ENCODE data around the gene FOXG1.

The FOXG1 gene

GRCh38 chr14:28774764-28775735, 8.5 kb downstream of the FOXG1 start:
- no peak overlapping the region for H3K4me3 ChIP-seq (ENCODE audit: low read depth, low read length)

GRCh38 chr14:28776482-28777266, 10.1 kb downstream of the FOXG1 start:
- no peak overlapping the region for H3K4me3 ChIP-seq (ENCODE audit: low read depth, low read length)

GRCh38 chr14:28777471-28778137, 11.0 kb downstream of the FOXG1 start:
- H3K4me3 ChIP-seq (ENCODE audit: low read depth, low read length): no peak overlapping the region

DNA sequence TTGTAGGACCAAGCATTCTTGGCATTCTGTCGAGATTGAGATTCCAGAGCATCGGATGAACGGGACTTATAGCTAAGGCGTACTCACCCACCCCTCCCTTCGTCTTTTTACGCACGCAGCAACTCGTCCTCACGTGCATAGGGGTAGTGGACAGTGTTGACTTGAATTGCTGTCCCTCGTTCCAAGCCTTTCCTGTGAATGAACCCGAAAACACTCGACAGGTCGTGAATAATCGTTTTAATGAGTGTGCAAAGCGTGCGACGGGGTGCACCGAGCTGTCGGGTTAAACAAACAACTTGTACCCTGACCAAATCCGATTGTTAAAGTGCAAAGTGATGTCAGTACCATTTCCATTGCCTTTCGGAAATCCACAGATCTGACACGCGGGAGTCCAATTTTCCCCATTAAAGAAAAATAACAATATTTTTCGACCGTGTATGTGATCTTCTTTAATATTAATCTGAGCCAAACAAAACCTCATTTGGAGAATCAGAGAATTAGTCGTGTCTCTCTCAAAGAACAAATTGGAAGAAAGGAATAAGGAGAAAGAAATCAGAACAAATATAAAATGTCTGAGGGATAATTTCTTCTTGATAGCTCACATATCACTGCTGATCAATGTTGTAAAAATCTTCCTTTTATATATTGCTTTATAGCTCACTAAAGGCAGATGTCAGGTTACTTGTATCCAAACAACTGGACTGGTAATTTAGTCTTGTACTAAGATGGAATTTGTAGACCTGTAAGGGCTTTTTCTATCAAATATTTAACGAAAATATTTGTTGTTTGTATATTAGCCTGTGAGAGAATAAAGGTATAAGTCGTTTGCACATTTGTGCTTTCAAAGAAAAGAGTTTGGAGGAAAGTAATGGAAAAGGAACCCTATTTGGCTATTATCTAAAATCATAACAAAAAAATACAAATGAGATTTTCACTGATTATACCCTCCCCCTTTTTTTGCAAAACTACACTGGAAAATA, 11.8 kb downstream of the FOXG1 start:
- H3K4me3 ChIP-seq (ENCODE audit: low read depth, low read length): no peak overlapping the region

DNA sequence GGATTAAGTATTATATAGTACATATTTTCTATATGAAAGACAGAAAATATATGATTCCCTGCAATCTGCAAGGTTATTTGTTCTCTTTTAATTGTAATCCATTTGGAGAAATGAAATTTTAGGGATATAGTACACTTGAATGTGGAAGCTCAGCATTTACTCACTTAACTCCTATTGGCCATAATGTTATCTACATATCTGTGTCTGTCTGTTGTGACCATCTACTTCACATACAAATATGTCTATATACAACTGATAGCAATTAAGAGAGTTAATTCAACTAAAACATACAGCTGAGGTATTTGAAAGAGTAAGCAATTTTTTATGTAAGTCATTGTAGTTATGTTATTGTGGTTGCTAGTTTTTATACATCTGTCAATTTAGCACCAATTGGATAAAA, 12.9 kb downstream of the FOXG1 start:
- no peak overlapping the region for H3K4me3 ChIP-seq (ENCODE audit: low read depth, low read length)

- no peak overlapping the region for H3K4me3 ChIP-seq (ENCODE audit: low read depth, low read length)
Measured at GRCh38 chr14:28780843-28781820, 14.5 kb downstream of the FOXG1 start.

DNA sequence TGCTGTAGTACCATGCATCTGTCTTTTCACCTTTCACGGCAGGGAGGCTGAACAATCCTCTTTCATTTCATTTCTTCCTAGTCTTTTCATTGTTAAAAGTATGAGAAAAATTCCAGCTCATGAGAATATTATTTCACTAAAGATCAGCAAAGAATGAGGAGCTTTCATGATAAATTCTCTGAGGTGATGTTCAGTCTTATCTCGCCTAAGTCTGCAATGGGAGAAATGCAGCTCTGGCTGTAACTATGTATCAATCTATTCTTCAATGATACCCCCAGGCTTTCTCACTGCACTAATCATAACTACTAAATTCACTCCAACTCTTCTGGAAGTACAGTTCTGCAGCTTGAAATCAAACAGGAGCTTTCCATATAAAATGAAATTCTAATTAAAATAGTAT, 15.7 kb downstream of the FOXG1 start:
- H3K4me3 ChIP-seq (ENCODE audit: low read depth, low read length): no peak overlapping the region

- H3K4me3 ChIP-seq (ENCODE audit: low read depth, low read length): no peak overlapping the region
Measured at GRCh38 chr14:28783664-28784063, 17.1 kb downstream of the FOXG1 start.

- H3K4me3 ChIP-seq (ENCODE audit: low read depth, low read length): peak overlapping the region; percentile 47
Measured at GRCh38 chr14:28784096-28785048, 17.8 kb downstream of the FOXG1 start.

DNA sequence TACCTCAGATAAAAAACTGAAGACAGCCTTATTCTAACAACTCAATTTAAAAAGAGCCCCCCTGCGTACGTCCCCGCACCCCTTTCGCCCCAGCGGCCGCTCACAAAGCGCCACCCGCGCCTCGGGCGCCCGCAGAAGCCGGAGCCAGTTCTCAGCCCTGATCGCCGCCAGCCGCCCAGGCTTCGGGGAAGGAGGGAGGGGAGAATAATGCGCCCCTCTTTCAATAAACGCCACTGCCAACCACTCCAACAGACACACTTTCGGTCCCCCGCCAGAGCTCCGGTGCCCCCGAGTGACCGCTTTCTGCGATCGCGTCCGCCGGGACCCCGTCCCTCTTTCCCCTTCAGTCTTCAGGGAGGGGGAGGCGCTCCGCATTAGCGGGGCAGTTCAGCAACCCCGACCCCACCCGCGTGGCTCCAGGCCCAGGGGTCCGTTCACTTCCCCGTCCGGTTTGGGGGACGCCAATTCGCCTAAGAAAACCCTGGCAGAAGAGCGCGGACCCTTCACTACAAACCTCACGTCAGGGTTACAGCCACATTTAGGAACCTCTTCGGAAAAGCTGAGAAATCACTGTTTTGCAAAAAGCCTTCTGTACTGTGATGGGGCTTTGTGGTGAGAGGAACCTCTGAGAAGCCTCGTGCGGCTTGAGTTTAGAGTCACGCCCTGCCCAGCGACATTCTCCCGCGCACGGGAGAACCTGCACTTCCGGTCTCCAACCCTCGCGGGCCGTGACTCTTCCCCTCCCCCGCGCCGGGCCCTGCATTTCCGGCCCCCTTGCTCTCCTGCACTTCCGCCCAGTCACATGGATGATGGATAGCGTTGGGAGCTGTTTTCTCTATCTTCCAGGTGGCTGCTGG, 18.7 kb downstream of the FOXG1 start:
- peak overlapping the region; percentile 47 for H3K4me3 ChIP-seq (ENCODE audit: low read depth, low read length)

- H3K4me3 ChIP-seq (ENCODE audit: low read depth, low read length): no peak overlapping the region
Measured at GRCh38 chr14:28807518-28807917, 40.9 kb downstream of the FOXG1 start.

- H3K4me3 ChIP-seq (ENCODE audit: low read depth, low read length): no peak overlapping the region
Measured at GRCh38 chr14:28813810-28814209, 47.2 kb downstream of the FOXG1 start.

All from iPS-11a (cell line).